Tibial artery (tissue), 4 donors: ENCODE data around the gene EEF1AKMT1.
A peak's percentile ranks its signal among the peaks of the same experiment; 100 is the strongest.

Source experiments
- DNase-seq, 2 donors: peaks; one replicate each; pipeline ENCODE4 v3.0.0-alpha.2; 2019
- H3K27ac ChIP-seq, 2 donors: fragments of 200-600 bp; sonication (generic) in 1 of 2; 1 replicate in 1 of 2; 2 replicates in 1 of 2; pipeline ENCODE4 v1.5.1; 2018 to 2019; ENCODE audit warnings: mild to moderate bottlenecking in 1 of 2
- H3K27me3 ChIP-seq, 2 donors: fragments of 200-600 bp; sonication (generic) in 1 of 2; one replicate each; pipeline versions ENCODE4 v1.5.1 to v1.6.0; 2016 to 2019
- H3K36me3 ChIP-seq, 3 donors: fragments of 200-600 bp; sonication (generic) in 2 of 3; one replicate each; pipeline ENCODE4 v1.5.1; 2016 to 2019; ENCODE audit warnings: mild to moderate bottlenecking in 2 of 3
- H3K4me1 ChIP-seq, 4 donors: fragments of 200-600 bp; sonication (generic) in 2 of 4; 1 replicate in 3 of 4; 2 replicates in 1 of 4; pipeline ENCODE4 v1.5.1; 2016 to 2019
- H3K4me3 ChIP-seq, 2 donors: fragments of 200-600 bp; sonication (generic) in 1 of 2; 1 replicate in 1 of 2; 2 replicates in 1 of 2; pipeline ENCODE4 v1.5.1; 2018 to 2019; ENCODE audit warnings: mild to moderate bottlenecking in 2 of 2
- H3K9me3 ChIP-seq, 3 donors: fragments of 200-600 bp; sonication (generic) in 1 of 3; one replicate each; pipeline ENCODE4 v1.5.1; 2016 to 2019
- CTCF ChIP-seq, 2 experiments: fragments of 200-600 bp in 1 of 2; fragments of 450-650 bp in 1 of 2; IDR thresholded peaks; one replicate each; pipeline ENCODE4 v1.5.1; 2017 to 2019; ENCODE audit warnings: antibody characterized with exemption in 2 of 2, mild to moderate bottlenecking in 1 of 2, moderate library complexity in 1 of 2
- intact Hi-C: fragments of 100-400 bp; cut with DNase I; formaldehyde crosslinking; loops from one replicate; pipeline ENCODE4 v1.15.0; 2023; ENCODE audit warnings: low total_unique reads

The EEF1AKMT1 gene

DNA sequence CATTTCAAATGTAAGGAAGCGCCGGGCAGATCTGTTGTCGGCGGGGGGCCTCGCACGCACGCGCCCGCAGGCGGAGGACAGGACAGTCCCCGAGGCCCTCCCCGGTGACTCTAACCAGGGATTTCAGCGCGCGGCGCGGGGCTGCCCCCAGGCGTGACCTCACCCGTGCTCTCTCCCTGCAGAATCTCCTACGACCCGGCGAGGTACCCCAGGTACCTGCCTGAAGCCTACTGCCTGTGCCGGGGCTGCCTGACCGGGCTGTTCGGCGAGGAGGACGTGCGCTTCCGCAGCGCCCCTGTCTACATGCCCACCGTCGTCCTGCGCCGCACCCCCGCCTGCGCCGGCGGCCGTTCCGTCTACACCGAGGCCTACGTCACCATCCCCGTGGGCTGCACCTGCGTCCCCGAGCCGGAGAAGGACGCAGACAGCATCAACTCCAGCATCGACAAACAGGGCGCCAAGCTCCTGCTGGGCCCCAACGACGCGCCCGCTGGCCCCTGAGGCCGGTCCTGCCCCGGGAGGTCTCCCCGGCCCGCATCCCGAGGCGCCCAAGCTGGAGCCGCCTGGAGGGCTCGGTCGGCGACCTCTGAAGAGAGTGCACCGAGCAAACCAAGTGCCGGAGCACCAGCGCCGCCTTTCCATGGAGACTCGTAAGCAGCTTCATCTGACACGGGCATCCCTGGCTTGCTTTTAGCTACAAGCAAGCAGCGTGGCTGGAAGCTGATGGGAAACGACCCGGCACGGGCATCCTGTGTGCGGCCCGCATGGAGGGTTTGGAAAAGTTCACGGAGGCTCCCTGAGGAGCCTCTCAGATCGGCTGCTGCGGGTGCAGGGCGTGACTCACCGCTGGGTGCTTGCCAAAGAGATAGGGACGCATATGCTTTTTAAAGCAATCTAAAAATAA lies 52.1 kb downstream of the EEF1AKMT1 start:
- DNase-seq = peak; percentile 60 to 69
- Histone ChIP-seq H3K4me1 (peaks cover 0 to 15% (median 11%) of the 10 kb centered on the region in 4 donors), H3K9me3 (no peaks in the 10 kb centered on the region)

GRCh38 chr13:20721058-20721453 lies 52.7 kb downstream of the EEF1AKMT1 start:
- intact Hi-C loops = no loop called here
- peaks cover 0 to 15% (median 11%) of the 10 kb centered on the region in 4 donors for H3K4me1 ChIP-seq
- H3K27ac ChIP-seq = no peak overlapping the region
- no peak for TF ChIP-seq CTCF (IDR thresholded peaks at IDR 0.05)
- H3K4me3 ChIP-seq = peak overlapping the region in 1 of 2 donors; percentile 48
- no peak for DNase-seq
- H3K36me3 ChIP-seq = no peaks in the 10 kb centered on the region
- no peaks in the 10 kb centered on the region for H3K27me3 ChIP-seq
- H3K9me3 ChIP-seq = no peaks in the 10 kb centered on the region

More for the DNA sequence above, 52.1 kb downstream of the EEF1AKMT1 start:
- Histone ChIP-seq H3K27ac (no peak overlapping the region), H3K27me3 (no peaks in the 10 kb centered on the region), H3K36me3 (no peaks in the 10 kb centered on the region), H3K4me3 (peak overlapping the region; percentile 40 to 48)
- no peak for TF ChIP-seq CTCF (IDR thresholded peaks at IDR 0.05)
- intact Hi-C loops = no loop called here

DNA sequence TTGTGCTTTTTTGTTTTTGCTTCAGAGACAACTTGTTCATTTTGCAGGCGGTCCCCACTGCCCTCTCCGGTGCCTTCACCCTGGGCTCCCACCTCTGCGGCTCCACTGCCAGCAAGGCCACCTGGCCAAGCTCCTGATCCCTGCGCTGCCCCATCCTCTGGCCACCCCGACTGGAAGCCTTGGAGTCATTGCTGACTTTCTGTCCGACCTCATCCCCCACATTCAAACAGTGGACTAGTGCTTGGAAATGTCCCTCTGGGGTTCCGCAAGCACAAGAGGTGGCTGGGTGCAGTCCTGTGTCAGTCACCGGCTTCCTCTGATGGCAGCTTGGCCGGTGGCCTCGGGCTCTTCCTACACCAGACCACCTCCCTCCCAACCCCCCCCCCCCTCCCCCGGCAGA lies 53.3 kb downstream of the EEF1AKMT1 start:
- TF ChIP-seq CTCF (IDR thresholded peaks at IDR 0.05) = no peak
- no peak overlapping the region for H3K4me3 ChIP-seq
- no peaks in the 10 kb centered on the region for H3K36me3 ChIP-seq
- peaks cover 0 to 15% (median 11%) of the 10 kb centered on the region in 4 donors for H3K4me1 ChIP-seq
- no peak for DNase-seq
- H3K27me3 ChIP-seq = no peaks in the 10 kb centered on the region
- intact Hi-C loops = no loop called here
- H3K27ac ChIP-seq = no peak overlapping the region
- H3K9me3 ChIP-seq = no peaks in the 10 kb centered on the region

DNA sequence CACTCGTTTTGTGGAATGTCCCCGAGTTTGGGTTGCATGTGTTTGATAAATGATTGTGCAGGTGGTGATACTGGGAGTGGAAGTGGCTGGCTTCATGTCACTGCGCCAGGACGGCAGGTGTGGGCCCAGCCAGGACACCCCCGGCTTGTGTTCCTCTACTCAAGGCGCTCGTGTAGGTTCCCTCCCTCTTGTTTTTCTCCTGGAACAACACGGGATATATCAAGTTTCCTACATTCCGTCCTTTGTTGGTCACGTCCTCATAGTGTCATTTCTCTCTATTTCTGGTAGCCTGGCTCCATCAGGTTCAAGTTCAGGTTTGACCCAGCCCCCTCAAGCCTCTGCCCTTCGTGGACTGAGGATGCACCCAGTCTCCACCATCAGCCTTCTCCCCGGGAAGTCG lies 54.0 kb downstream of the EEF1AKMT1 start:
- H3K27ac ChIP-seq = no peak overlapping the region
- no peak for DNase-seq
- TF ChIP-seq CTCF (IDR thresholded peaks at IDR 0.05) = no peak
- H3K27me3 ChIP-seq = no peaks in the 10 kb centered on the region
- H3K36me3 ChIP-seq = no peaks in the 10 kb centered on the region
- no peak overlapping the region for H3K4me3 ChIP-seq
- peaks cover 0 to 19% (median 13%) of the 10 kb centered on the region in 4 donors for H3K4me1 ChIP-seq
- intact Hi-C loops = loop anchor here (5.0 to 10.0 kb wide), 2 partner anchors 108 to 225 kb away; no protein-coding TSS in a partner anchor
- no peaks in the 10 kb centered on the region for H3K9me3 ChIP-seq

- no peak for TF ChIP-seq CTCF (IDR thresholded peaks at IDR 0.05)
- Histone ChIP-seq H3K9me3 (no peaks in the 10 kb centered on the region), H3K4me3 (no peak overlapping the region), H3K27ac (no peak overlapping the region), H3K36me3 (no peaks in the 10 kb centered on the region), H3K27me3 (no peaks in the 10 kb centered on the region), H3K4me1 (peaks cover 0 to 26% (median 21%) of the 10 kb centered on the region in 4 donors)
- no peak for DNase-seq
- intact Hi-C loops = loop anchor here (5.0 to 10.0 kb wide), 2 partner anchors 108 to 224 kb away; no protein-coding TSS in a partner anchor
Measured at GRCh38 chr13:20718958-20719566, 54.7 kb downstream of the EEF1AKMT1 start.
